ENCODE measurements around the gene NXN.
"Not testable (repeated sequence)": the region's sequence is repeated elsewhere in the genome, so short reads cannot be mapped to it uniquely, and the experiment has no call there.

NXN gene

DNA sequence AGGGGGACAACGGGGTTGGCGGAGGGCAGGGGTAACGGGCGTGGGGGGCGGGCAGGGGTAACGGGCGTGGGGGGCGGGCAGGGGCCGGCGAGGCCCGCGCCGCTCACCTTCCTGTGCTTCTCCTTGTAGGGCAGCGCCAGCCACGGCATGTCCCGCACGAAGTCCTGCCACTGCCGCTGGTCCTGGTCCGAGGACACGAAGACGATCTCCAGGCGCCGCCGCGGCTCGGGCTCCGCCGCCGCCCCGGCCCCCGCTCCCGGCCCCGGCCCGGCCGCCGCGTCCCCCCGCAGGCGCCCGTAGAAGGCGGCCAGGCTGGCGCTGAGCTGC lies 401 bp downstream of the NXN start:
- no peak for DNase-seq (ENCODE audit: low read depth in 2 of 2)

DNA sequence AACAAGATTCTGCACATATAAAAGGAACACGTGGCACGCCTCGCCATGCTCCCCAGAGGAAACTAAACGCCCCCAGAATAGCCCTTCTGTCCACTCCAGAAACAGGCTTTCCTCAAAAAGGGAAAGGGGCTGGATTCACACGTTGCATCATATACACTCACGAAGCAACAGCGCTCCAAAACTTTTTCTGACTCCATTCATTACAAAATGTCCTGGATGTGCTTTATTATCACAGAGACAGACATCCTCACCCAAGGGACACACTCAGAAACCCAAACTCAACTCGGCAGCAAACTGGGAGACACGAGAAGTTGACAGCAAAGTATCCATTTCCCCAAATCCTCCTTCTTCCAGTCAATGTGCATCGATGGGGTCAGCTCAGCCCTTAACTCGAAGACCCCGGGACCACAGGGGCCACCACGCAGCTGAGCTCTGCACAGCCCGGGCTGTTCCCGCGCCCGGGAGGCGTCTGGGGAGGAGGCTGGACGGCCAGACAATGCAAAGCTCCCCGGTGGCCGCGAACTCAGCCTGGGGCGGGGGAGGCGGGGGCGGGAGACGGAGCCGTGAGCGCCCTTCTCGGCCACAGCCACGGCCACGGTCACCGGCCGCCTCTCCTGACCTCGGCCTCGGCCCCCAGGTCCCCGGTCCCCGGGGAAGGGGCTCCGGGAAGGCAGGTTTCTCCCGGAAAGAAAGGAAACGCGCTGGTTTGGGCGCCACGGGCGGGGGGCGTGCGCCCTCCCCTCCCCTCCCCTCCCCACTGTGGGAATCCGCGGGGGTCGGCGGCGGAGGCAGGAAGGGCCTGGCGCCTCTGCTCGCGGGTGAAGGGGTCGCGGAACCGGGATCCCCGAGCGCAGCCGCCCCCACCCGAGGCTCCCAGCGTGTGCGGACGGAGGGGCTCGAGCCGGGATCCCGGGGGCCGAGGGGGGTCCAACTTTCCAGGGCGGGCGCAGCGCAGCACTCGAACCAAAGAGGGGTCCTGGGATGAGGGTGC lies 1.2 kb downstream of the NXN start:
- no peak for DNase-seq (ENCODE audit: low read depth in 2 of 2)

DNA sequence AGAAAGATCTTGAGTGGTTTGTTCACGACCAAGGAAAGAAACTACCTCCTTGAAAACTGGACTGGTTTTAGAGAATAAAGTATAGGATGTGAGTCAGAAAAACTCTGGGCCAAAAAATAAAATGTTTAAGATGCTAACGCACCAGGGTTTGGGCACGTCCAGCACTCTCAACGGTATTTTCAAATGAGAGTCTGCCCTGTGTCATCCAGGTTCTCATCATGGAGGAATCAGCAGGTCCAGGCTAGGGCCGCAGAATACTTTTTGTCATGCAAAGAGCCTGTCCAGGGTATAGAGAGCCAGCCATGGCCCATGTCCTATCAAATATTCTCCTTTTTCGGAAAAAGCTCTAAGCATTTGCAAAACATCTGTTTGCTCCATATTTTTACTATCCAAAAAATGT lies 2.4 kb downstream of the NXN start:
- DNase-seq (ENCODE audit: low read depth in 2 of 2) = no peak

DNA sequence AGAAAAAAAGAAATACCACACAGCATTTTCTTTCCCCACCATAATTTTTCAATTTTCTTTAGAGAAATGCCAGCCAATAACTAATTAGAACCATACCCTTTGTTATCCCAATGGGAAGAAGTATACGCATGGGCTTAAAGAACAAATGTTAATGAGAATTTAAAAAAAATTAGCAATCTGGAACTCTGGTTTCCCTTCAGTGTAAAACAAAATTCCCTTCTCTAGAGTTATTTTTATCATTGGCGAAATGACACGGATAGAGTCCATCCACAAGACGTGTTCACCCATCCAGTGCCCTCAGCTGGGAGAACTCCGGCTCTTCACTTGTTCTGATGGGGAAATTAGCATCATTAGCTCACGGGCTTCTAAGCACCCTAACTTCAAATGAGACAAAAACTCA lies 3.3 kb downstream of the NXN start:
- no peak for DNase-seq (ENCODE audit: low read depth in 2 of 2)

DNA sequence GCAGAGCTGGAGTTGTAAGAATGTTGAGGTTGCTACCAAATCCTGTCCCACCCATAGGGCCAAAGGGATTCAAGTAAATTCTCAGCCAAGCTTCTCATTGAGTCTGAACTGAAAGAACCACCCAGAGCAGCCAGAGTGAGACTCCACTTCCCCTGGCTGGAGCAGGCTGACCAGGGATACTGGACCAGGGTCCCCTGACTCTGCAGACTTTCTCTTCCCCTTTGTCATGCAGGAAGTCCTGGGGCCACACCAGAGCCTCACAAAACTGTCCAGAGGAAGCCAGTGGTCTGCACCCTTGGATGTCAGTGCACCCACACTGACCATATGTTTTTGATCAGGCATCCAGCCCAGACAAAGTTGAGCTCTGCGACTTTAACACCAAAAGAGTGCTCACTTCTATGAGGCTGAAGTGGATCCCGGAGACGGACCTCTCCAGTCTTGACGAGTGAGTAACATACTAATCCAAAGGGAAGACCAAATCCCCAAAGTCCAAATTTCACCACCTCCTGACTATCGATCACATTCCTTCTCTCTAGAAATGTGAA lies 4.1 kb downstream of the NXN start:
- no peak for DNase-seq (ENCODE audit: low read depth in 2 of 2)

DNA sequence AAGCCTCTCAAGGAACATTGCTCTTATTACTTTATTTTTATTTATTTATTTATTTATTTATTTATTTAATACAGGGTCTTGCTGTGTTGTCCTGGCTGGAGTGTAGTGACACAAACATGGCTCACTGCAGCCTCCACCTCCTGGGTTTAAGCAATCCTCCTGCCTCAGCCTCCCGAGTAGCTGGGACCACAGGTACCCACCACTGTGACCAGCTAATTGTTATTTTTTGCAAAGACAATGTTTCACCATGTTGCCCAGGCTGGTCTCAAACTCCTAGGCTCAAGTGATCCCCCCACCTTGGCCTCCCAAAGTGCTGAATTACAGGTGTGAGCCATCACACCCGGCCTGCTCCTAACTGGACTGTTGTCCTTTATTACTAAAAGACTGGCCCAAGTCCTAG lies 4.8 kb downstream of the NXN start:
- DNase-seq (ENCODE audit: low read depth in 2 of 2) = not testable (repeated sequence)

DNA sequence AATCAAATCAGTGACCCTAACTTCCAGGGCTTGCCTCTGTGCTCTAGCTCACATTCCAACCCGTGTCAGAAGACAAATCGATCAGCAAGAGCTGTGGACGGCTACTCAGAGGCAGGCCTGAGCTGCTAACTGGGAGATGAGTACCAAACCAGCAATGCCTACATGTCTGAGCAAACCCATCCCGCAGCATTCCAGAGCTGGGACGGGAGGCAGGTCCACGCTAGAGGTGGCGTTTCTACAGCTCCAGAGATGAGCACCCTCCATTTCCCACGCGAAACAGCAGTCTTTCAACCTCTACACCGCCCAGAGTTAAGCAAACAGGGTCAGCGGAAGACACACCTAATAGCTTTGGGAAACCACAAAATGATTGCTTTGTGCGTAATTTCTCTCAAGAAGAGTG lies 6.5 kb downstream of the NXN start:
- no peak for DNase-seq (ENCODE audit: low read depth in 2 of 2)

DNA sequence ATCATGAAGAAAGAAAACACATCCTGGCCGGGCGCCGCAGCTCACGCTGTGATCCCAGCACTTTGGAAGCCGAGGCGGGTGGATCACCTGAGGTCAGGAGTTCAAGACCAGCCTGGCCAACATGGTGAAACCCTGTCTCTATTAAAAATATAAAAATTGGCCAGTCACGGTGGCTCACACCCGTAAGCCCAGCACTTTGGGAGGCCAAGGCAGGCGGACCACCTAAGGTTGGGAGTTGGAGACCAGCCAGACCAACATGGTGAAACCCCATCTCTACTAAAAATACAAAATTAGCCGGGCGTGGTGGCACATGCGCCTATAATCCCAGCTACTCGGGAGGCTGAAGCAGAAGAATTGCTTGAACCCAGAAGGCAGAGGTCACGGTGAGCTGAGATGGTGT lies 7.7 kb downstream of the NXN start:
- DNase-seq (ENCODE audit: low read depth in 2 of 2) = not testable (repeated sequence)

DNA sequence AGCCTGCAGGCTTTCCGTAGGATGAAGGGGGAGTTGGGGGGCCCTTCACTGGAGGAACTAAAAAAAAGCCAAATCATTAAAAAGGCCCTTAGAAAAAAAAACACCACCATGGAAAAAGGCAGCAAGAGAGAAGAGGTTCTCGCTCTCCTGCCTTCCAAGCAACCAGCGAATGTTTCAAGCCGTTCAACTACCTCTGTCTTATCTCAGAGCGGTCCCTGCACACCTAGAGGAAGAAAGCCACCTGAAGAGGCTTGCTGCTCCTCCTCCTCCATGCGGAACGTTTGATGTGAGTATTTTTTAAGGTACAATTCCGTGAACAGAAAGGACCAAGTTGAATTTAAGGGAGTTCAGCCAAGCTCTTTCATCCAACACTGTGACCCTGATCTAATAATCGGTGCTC lies 9.2 kb downstream of the NXN start:
- DNase-seq (ENCODE audit: low read depth in 2 of 2) = no peak

DNA sequence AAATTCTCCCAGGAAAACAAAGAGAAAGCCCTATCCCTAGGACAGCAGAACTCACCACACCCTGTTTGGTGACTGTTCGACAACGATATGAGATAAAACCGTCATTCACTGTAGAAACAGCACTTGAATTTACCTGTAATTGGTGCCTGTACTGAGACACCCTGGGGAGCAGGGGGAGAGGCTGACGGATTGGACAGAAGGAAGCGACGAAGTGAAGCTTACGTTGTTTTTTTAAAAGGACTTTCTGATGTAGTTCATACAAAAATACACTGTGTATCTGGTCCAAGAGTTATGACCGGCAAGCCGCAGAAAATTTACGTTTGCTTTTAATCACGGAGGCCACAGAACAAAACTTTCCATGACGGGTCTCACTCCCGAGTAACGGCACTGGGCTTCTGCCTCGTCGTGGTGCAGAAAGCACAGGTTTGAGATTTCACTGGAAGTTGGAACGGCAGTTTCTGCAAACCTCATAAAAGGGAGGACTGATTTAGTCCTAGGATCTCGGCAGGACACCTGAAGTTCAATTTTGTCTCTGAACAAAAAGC lies 9.7 kb downstream of the NXN start:
- DNase-seq (ENCODE audit: low read depth in 2 of 2) = no peak

DNA sequence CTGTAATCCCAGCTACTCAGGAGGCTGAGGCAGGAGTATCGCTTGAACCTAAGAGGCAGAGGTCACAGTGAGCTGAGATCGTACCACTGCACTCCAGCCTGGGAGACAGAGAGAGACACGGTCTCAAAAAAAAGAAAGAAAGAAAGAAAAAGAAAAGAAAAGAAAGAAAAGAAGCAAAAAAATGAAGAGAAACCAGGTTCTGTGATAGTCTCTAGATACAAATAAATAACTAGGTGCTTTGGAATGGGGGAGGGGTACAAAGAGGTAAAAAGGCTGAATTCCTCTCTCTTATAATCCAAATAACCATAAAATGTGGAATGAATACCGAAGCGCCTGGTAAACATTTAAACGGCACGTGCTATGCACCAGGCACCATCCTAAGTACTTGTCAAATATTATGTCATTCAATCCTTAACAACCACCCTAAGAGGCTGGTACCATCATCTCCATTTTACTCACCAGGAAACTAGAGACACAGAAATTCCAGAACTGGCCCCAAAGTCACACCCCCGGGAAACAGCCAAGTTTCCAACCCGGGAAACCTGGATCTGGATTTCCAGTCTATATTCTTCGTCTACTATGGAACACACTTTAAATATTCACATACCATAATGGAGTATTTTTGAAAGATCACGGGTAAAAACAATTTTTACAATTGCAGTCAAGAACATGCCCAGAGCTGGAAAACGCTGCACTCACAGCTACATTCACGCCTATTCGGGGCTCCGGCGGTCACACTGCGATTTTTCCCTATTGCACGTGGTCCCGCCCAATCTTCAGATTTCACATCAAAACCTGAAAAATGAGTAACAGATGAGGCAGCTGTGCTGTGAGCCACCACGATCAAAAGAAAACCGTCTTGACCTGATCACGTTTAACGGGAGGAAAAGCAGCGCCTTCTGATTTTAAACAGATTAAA lies 10.5 kb downstream of the NXN start:
- DNase-seq (ENCODE audit: low read depth in 2 of 2) = no peak

DNA sequence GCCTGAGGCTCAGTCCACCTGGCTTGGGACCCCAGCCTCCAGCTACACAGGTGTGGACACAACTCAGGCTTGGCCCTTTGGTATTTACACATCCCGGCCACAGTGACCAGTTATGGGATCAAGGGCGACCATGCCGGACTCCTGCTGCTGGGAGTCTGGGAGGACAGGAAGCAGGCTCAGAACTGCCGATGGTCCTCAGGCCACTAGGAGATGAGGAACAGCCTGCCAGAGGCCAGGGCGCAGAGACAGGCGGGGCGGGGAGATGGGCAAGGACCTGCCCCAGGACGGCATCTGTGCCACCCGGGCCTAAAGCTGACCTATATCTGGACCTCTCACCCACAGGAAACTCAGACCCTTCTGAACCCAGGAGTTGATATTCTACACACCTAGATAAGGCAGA lies 12.5 kb downstream of the NXN start:
- no peak for DNase-seq (ENCODE audit: low read depth in 2 of 2)

DNA sequence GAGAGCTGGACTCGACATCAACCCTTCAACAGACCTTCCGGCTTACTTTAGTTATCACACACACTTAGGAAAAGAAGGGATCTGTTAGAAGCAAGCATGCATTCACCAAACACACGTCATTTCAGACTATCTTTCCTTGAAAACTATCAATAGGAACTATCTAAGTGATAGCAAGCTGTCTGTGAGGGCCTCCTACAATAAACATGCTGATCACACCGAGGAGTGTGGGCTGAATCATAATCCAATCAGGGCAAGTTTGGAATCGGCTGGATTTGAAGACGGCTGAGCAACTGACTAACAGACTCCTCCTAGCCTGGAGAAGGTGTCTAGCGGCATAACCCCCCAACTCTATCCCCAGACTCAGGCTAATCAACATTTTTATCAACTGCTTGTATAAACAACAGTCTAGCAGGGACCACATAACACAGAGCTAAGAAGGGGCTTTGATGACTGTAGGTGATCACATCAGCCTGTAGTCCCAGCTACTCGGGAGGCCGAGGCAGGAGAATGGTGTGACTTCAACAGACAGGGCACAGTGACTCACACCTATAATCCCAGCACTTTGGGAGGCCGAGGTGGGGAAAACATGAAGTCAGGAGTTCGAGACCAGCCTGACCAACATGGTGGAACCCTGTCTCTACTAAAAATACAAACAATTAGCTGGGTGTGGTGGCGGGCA lies 14.1 kb downstream of the NXN start:
- no peak for DNase-seq (ENCODE audit: low read depth in 2 of 2)

DNA sequence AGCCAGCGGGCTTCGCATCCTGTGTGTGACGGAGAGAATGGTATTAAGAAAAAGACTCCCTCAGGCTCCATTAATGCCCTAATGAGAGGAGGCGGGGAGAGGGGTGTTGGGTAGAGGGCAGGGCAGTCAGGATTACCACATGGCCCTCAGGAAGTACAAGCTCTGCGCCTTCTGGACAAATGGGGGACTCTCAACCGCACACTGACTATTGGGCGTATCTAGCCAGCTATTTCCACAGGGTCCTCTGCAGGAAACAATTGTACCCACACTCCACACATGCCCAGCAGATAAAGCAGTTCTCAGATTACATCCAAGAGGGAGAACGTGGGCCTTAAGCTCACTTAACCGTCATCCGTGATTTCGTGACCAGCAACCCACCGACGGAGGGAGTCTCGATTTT lies 14.7 kb downstream of the NXN start:
- no peak for DNase-seq (ENCODE audit: low read depth in 2 of 2)

DNA sequence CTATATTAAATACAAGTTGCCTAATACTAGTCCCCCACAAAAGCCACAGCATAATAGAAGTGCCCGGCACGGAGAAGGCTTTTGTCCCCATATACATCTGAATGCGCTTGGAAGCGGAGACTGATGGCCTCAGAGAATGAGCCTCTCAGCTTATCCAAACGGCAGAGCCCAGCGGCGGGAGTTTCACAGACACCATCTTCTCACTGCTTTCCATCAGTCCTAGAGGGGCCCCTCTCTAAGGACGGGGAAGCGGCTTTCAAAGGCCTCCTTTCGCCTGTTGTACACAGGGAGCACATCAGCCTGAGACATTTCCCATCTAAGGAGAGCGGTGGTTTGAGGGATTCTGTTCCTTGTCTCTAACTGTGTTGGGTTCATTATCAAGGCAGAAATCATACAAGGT lies 16.9 kb downstream of the NXN start:
- DNase-seq (ENCODE audit: low read depth in 2 of 2) = no peak

DNA sequence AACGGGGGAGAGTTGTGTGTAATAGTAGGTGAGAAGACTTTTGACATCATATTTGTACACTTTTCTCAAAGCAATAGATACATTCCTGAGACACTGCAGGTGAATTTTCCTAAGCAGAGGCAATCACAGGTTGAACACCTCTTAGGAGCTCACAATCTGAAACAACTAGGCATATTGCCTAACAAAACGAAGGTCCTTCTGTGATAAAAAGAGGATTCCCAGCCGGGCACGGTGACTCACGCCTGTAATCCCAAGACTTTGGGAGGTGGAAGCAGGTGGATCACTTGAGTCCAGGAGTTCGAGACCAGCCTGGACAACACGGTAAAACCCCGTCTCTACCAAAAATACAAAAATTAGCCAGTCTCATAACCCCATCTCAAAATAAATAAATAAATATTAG lies 17.4 kb downstream of the NXN start:
- no peak for DNase-seq (ENCODE audit: low read depth in 2 of 2)

DNA sequence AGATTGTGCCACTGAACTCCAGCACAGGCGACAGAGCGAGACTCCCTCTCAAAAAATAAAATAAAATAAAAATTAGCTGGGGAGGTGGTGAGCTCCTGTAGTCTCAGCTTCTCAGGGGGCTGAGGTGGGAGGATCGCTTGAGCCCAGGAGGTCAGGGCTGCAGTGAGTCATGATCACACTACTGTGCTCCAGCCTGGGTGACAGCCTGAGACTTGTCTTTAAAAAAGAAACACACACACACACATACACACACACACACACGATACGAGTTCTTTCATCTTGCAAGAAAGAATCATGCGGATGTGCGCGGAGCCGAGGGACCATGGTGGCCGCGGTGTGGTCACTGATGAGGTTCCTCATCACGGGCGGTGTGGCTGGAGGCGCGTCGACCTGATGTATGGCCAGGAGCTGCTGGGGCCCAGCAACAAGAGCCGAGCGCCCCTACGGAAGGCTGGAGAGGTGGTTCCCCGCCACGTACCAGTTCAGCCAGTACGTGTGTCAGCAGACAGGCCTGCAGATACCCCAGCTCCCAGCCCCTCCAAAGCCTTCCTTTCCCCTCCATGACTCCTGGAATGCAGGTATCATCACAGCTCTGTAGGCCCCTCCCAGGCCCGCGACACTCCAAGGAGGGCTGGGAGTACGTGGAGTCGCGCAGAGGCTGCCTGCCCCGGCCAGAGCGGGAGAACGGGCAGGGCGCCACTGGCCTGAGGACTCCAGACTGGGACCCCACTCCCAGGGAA lies 20.7 kb downstream of the NXN start:
- no peak for DNase-seq (ENCODE audit: low read depth in 2 of 2)

DNA sequence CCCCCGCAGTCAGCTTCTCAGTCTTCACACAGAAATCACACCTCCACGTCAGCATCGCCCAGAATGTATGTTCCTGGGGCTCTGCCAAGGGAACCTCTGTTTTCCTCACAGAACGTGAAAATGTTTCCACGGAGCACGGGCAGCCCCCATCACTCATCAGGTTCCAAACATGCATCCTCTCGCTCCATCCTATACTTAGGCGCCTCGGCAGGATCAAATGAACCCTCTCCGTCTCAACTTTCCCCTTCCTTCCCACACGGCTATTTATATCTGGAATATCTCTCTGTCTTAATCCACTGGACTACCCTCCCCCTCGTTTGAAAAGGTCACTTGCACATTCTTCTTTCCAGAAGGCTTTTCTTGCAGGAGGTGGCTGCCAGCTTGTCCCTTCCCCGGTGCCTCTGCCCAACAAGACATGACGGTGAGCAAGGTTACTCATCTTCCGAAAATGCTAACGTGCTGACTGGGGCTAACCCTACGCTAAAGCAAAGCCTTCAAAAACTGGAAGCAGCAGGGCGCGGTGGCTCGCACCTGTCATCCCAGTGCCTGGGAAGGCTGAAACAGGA lies 21.6 kb downstream of the NXN start:
- DNase-seq (ENCODE audit: low read depth in 2 of 2) = no peak

DNA sequence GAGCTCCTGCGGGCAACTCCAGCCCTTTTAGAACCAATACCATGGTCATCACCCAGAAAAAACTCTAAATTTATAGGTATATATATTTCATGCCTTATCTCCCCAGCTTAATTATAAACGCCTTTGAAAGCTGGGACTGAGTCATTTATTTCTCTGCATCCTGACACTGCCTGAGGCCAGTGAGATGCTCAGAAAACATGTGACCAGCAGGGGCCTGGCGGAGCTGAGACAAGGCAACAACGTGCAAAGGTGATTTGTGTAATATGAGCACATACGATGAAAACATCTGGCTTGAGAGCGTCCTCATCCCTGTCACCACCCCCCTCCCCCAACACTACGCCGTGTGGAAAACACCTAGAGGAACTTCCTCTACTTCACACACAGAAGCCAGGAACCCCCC lies 22.7 kb downstream of the NXN start:
- no peak for DNase-seq (ENCODE audit: low read depth in 2 of 2)

DNA sequence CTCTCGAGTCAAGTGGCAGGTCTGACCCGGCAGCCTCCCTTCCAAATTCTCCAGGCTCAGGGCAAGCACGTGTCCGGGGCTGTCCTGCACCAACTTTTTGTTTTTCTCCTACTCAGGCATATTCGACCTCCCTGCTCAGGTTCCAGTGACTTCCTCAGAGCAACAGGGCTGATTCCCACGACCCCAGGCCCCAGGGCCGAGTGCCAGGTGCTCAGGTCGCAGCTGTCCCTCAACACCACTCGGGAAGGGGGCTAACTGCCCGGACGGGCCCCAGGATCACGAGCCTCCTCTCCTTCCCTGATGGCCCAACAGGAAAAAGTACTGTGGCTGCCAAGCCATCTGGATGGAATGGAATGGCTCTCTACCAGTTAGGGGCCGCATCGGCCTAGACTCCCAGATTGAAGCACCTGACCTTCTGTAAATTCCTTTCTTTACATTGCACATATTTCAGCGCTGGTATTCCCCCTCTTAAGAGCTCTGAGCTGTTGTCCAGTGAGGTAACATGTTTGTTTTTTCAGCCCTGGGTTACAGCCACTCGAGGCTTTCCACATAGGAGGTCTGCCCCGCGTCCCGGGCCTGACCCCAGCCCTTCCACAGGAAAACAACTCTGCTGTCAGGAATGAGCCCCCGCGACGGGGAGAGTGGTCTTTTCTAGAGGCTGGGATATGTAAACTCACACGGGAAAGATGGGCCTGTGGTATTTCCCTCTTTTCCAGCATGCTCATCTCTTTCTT lies 25.0 kb downstream of the NXN start:
- no peak for DNase-seq (ENCODE audit: low read depth in 2 of 2)

Measured in stimulated activated CD4-positive, alpha-beta T cell treated with anti-CD3 and anti-CD28 coated beads, Interleukin-1b, Interleukin-23, amount 100 ng/mL, for 4 hours (primary cell).